Measurements from ENCODE around the gene ADAM19.
A peak's percentile ranks its signal among the peaks of the same experiment; 100 is the strongest.

Gene ADAM19

GRCh38 chr5:157479166-157479565 lies 96.4 kb downstream of the ADAM19 start:
- TF ChIP-seq CTCF (IDR thresholded peaks at IDR 0.05) (no peak), ZFX (IDR thresholded peaks at IDR 0.05; ENCODE audit: borderline replicate concordance) (no peak)

GRCh38 chr5:157478726-157479125 lies 96.8 kb downstream of the ADAM19 start:
- TF ChIP-seq CTCF (IDR thresholded peaks at IDR 0.05) (no peak), ZFX (IDR thresholded peaks at IDR 0.05; ENCODE audit: borderline replicate concordance) (no peak)
- H3K27ac ChIP-seq: no peak overlapping the region

More at GRCh38 chr5:157479166-157479565, 96.4 kb downstream of the ADAM19 start:
- H3K27ac ChIP-seq: no peak overlapping the region

- H3K27ac ChIP-seq: no peak overlapping the region
- TF ChIP-seq CTCF (IDR thresholded peaks at IDR 0.05): no peak
- no peak for TF ChIP-seq ZFX (IDR thresholded peaks at IDR 0.05; ENCODE audit: borderline replicate concordance)
Measured at GRCh38 chr5:157477814-157478494, 97.6 kb downstream of the ADAM19 start.

GRCh38 chr5:157476702-157477408 lies 98.7 kb downstream of the ADAM19 start:
- TF ChIP-seq CTCF (IDR thresholded peaks at IDR 0.05): peak; percentile 84
- no peak for TF ChIP-seq ZFX (IDR thresholded peaks at IDR 0.05; ENCODE audit: borderline replicate concordance)
- no peak overlapping the region for H3K27ac ChIP-seq

GRCh38 chr5:157475432-157475831 lies 100.1 kb downstream of the ADAM19 start:
- no peak for TF ChIP-seq CTCF (IDR thresholded peaks at IDR 0.05)
- TF ChIP-seq ZFX (IDR thresholded peaks at IDR 0.05; ENCODE audit: borderline replicate concordance): no peak
- no peak overlapping the region for H3K27ac ChIP-seq

- no peak for TF ChIP-seq CTCF (IDR thresholded peaks at IDR 0.05)
- TF ChIP-seq ZFX (IDR thresholded peaks at IDR 0.05; ENCODE audit: borderline replicate concordance): no peak
- H3K27ac ChIP-seq: no peak overlapping the region
Measured at GRCh38 chr5:157473383-157474320, 101.9 kb downstream of the ADAM19 start.

Measured in 22Rv1 (cell line).